ENCODE data around the gene ZNF689. TPM values are rescaled to one million over a fixed set of nuclear protein-coding genes. Genes with fewer than 3 reads are reported as not detected.
A peak's percentile ranks its signal among the peaks of the same experiment; 100 is the strongest.
"Not testable (repeated sequence)": the region's sequence is repeated elsewhere in the genome, so short reads cannot be mapped to it uniquely, and the experiment has no call there.

The ZNF689 gene
- total RNA-seq, 6 donors from 2014 or later = 3.1 to 10.9 (median 8.9) TPM

DNA sequence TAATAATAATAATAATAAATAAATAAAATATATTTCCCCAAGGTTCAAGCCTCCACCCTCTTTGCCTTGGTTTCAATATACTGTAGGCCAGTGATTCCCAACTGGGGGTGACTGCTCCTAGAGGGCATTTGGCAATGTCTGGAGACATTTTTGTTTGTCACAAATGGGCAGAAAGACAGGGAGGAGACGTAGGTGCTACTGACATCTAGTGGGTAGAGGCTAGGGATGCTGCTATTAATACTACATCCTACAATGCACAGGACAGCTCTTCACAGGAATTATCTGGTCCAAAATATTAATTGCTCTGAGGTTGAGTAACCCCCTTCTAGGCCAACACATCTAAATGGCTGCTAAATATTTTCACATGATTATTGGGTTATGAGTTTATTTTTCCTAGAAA is 27.8 kb upstream of the ZNF689 start:
- 0% methylated on average over 1 of the region's 1 CpG for WGBS, 2 donors
- Histone ChIP-seq H3K27me3 (no peaks in the 10 kb centered on the region), H3K9me3 (no peaks in the 10 kb centered on the region), H3K36me3 (no peaks in the 10 kb centered on the region), H3K4me1 (peaks cover 9 to 18% (median 13%) of the 10 kb centered on the region in 4 donors), H3K27ac (no peak overlapping the region), H3K4me3 (no peak overlapping the region)
- DNase-seq (no peak), ATAC-seq (ENCODE audit: low FRiP score in 2 of 2) (no peak)
- TF ChIP-seq, protein P1, sequence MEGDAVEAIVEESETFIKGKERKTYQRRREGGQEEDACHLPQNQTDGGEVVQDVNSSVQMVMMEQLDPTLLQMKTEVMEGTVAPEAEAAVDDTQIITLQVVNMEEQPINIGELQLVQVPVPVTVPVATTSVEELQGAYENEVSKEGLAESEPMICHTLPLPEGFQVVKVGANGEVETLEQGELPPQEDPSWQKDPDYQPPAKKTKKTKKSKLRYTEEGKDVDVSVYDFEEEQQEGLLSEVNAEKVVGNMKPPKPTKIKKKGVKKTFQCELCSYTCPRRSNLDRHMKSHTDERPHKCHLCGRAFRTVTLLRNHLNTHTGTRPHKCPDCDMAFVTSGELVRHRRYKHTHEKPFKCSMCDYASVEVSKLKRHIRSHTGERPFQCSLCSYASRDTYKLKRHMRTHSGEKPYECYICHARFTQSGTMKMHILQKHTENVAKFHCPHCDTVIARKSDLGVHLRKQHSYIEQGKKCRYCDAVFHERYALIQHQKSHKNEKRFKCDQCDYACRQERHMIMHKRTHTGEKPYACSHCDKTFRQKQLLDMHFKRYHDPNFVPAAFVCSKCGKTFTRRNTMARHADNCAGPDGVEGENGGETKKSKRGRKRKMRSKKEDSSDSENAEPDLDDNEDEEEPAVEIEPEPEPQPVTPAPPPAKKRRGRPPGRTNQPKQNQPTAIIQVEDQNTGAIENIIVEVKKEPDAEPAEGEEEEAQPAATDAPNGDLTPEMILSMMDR (IDR thresholded peaks at IDR 0.05) = peak in 1 of 6 experiments; percentile 33
- TF ChIP-seq POLR2AphosphoS5 (IDR thresholded peaks at IDR 0.05) = no peak

GRCh38 chr16:30637139-30637538 is 26.9 kb upstream of the ZNF689 start:
- ATAC-seq (ENCODE audit: low FRiP score in 2 of 2); H3K9me3 ChIP-seq; DNase-seq; H3K36me3 ChIP-seq; H3K4me3 ChIP-seq; H3K27ac ChIP-seq; H3K27me3 ChIP-seq: not testable (repeated sequence)
- 89 to 98% methylated on average over 9 to 10 of the region's 10 CpGs for WGBS, 2 donors
- H3K4me1 ChIP-seq = peaks cover 9 to 18% (median 13%) of the 10 kb centered on the region in 4 donors

DNA sequence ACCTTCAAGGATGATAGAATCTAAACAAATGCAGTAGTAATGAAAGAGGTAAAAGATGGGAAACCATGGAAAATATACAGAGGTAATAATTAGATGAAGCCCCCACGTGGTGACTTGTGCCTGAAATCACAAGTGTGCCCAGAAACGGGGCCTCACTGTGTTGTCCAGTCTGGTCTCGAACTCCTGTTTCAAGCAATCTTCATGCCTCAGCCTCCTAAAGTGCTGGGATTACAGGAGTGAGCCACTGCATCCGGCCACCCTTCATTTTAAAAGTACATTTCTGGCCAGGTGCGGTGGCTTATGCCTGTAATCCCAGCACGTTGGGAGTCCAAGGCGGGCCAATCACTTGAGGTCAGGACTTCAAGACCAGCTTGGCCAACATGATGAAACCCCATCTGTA is 26.4 kb upstream of the ZNF689 start:
- no peak for ATAC-seq (ENCODE audit: low FRiP score in 2 of 2)
- Histone ChIP-seq H3K4me3 (no peak overlapping the region), H3K36me3 (no peaks in the 10 kb centered on the region), H3K27ac (no peak overlapping the region), H3K9me3 (no peaks in the 10 kb centered on the region), H3K4me1 (peaks cover 9 to 18% (median 13%) of the 10 kb centered on the region in 4 donors), H3K27me3 (no peaks in the 10 kb centered on the region)
- TF ChIP-seq, protein P1 (IDR thresholded peaks at IDR 0.05) = no peak
- TF ChIP-seq EP300 (IDR thresholded peaks at IDR 0.05) (no peak), POLR2AphosphoS5 (IDR thresholded peaks at IDR 0.05) (no peak)
- DNase-seq = no peak
- 88 to 93% methylated on average over 7 of the region's 7 CpGs for WGBS, 2 donors

DNA sequence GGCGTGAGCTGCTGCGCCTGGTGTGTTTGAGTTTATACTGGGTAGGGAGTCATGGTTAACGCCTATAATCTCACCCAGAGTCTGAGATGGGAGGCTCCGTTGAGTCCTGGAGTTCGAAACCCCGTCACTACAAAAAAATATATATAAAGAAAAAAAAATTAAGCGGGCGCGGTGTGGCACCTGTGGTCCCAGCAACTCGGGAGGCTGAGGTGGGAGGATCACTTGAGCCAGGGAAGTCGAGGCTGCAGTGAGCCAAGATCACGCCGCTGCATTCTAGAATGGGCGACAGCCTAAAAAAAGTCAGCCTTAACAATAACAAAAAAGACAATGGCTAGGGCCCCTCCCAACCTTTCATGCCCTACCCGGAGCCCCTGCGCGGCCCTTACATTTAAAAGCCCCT is 23.3 kb upstream of the ZNF689 start:
- peak overlapping the region; percentile 80 to 92 (median 89) for H3K27ac ChIP-seq
- H3K9me3 ChIP-seq = no peaks in the 10 kb centered on the region
- 78 to 81% methylated on average over 15 to 17 of the region's 17 CpGs for WGBS, 2 donors
- no peaks in the 10 kb centered on the region for H3K36me3 ChIP-seq
- DNase-seq = no peak
- TF ChIP-seq POLR2A (IDR thresholded peaks at IDR 0.05) = no peak
- TF ChIP-seq, protein P1 (IDR thresholded peaks at IDR 0.05) = no peak
- peak overlapping the region in 3 of 4 donors; percentile 61 to 66 (median 62) for H3K4me3 ChIP-seq
- ATAC-seq (ENCODE audit: low FRiP score in 2 of 2) = no peak
- peaks cover 12 to 18% (median 15%) of the 10 kb centered on the region in 4 donors for H3K4me1 ChIP-seq
- H3K27me3 ChIP-seq = no peaks in the 10 kb centered on the region

DNA sequence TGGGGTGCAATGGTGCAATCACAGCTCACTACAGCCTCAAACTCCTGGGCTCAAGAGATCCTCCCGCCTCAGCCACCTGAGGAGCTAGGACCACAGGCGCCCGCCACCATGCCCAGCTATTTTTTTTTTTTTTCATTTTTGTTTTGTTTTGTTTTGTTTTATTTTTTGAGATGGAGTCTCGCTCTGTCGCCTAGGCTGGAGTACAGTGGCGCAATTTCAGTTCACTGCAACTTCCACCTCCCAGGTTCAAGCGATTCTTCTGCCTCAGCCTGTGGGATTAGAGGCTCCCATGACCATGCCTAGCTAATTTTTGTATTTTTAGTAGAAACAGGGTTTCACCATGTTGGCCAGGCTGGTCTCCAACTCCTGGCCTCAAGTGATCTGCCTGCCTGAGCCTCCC is 22.3 kb upstream of the ZNF689 start:
- H3K27ac ChIP-seq; H3K4me3 ChIP-seq; ATAC-seq (ENCODE audit: low FRiP score in 2 of 2); H3K9me3 ChIP-seq; DNase-seq; H3K27me3 ChIP-seq; H3K36me3 ChIP-seq: not testable (repeated sequence)
- 94 to 98% methylated on average over 7 of the region's 7 CpGs for WGBS, 2 donors
- peaks cover 12 to 18% (median 16%) of the 10 kb centered on the region in 4 donors for H3K4me1 ChIP-seq

GRCh38 chr16:30628628-30629540 is 18.7 kb upstream of the ZNF689 start:
- Histone ChIP-seq H3K4me1 (peaks cover 3 to 9% (median 7%) of the 10 kb centered on the region in 4 donors), H3K27ac (peak overlapping the region in 2 of 4 donors; percentile 37 to 53), H3K4me3 (peak overlapping the region in 2 of 4 donors; percentile 23 to 26), H3K36me3 (no peaks in the 10 kb centered on the region), H3K27me3 (no peaks in the 10 kb centered on the region), H3K9me3 (no peaks in the 10 kb centered on the region)
- no peak for TF ChIP-seq EP300 (IDR thresholded peaks at IDR 0.05)
- TF ChIP-seq POLR2AphosphoS5 (IDR thresholded peaks at IDR 0.05) = peak in 1 of 2 donors; percentile 29
- TF ChIP-seq, protein P1 (IDR thresholded peaks at IDR 0.05) = peak; percentile 83 to 89 (median 86)
- no peak for TF ChIP-seq POLR2A (IDR thresholded peaks at IDR 0.05)
- ATAC-seq (ENCODE audit: low FRiP score in 2 of 2) = peak; percentile 90 to 93
- peak in 1 of 2 donors; percentile 81 for DNase-seq
- WGBS, 2 donors = 37 to 42% methylated on average over 18 of the region's 18 CpGs
